ENCODE measurements around the gene SRMS. TPM values are rescaled to one million over a fixed set of nuclear protein-coding genes. Genes with fewer than 3 reads are reported as not detected.

The SRMS gene
- total and polyA plus RNA-seq, 2 donors (not counting 1 experiment from before 2014, with no cell fraction given): not detected

GRCh38 chr20:63568986-63569949 is 21.7 kb upstream of the SRMS start:
- Histone ChIP-seq H3K27me3 (ENCODE audit: control insufficient read depth, insufficient read depth, low read length) (no peaks in the 10 kb centered on the region), H3K4me1 (ENCODE audit: control insufficient read depth, extremely low read depth, insufficient read depth, low read length) (peaks cover 2% of the 10 kb centered on the region), H3K4me3 (replicated peaks in 1 of 4; ENCODE audit: control extremely low read depth in 1 of 4, insufficient read depth in 1 of 4, low read depth in 3 of 4, low read length in 4 of 4) (no peak overlapping the region), H2AFZ (ENCODE audit: low read length) (no peak overlapping the region), H3K36me3 (ENCODE audit: control insufficient read depth, insufficient read depth, low read length) (peaks cover 13% of the 10 kb centered on the region), H3K9me3 (ENCODE audit: control insufficient read depth, insufficient read depth, low read depth, low read length) (no peaks in the 10 kb centered on the region), H3K4me2 (ENCODE audit: extremely low read depth, insufficient read depth, low read length) (no peak overlapping the region), H4K20me1 (ENCODE audit: control insufficient read depth, extremely low read depth, insufficient read depth, low read length) (no peaks in the 10 kb centered on the region), H3K9ac (ENCODE audit: insufficient read depth, low read length) (no peak overlapping the region), H3K27ac (ENCODE audit: insufficient read depth, low read length) (no peak overlapping the region), H3K79me2 (ENCODE audit: control insufficient read depth, insufficient read depth, low read length) (peaks cover 5% of the 10 kb centered on the region)
- no peak for DNase-seq (ENCODE audit: low read depth in 2 of 2)
- TF ChIP-seq EZH2 (IDR thresholded peaks at IDR 0.05; ENCODE audit: low read length, missing control alignments) (no peak), CTCF (conservative IDR thresholded peaks at IDR 0.05 in 1 of 2, IDR thresholded peaks at IDR 0.05 in 1 of 2; ENCODE audit: low read depth in 1 of 2, low read length in 2 of 2) (no peak)

GRCh38 chr20:63568170-63568981 is 20.8 kb upstream of the SRMS start:
- no peak overlapping the region for H3K9ac ChIP-seq (ENCODE audit: insufficient read depth, low read length)
- H4K20me1 ChIP-seq (ENCODE audit: control insufficient read depth, extremely low read depth, insufficient read depth, low read length): no peaks in the 10 kb centered on the region
- H3K9me3 ChIP-seq (ENCODE audit: control insufficient read depth, insufficient read depth, low read depth, low read length): no peaks in the 10 kb centered on the region
- H3K27me3 ChIP-seq (ENCODE audit: control insufficient read depth, insufficient read depth, low read length): no peaks in the 10 kb centered on the region
- no peak overlapping the region for H3K27ac ChIP-seq (ENCODE audit: insufficient read depth, low read length)
- peaks cover 2% of the 10 kb centered on the region for H3K4me1 ChIP-seq (ENCODE audit: control insufficient read depth, extremely low read depth, insufficient read depth, low read length)
- H3K4me3 ChIP-seq (replicated peaks in 1 of 4; ENCODE audit: control extremely low read depth in 1 of 4, insufficient read depth in 1 of 4, low read depth in 3 of 4, low read length in 4 of 4): no peak overlapping the region
- no peak for TF ChIP-seq EZH2 (IDR thresholded peaks at IDR 0.05; ENCODE audit: low read length, missing control alignments)
- no peak for TF ChIP-seq CTCF (conservative IDR thresholded peaks at IDR 0.05 in 1 of 2, IDR thresholded peaks at IDR 0.05 in 1 of 2; ENCODE audit: low read depth in 1 of 2, low read length in 2 of 2)
- H3K4me2 ChIP-seq (ENCODE audit: extremely low read depth, insufficient read depth, low read length): no peak overlapping the region
- H3K79me2 ChIP-seq (ENCODE audit: control insufficient read depth, insufficient read depth, low read length): peaks cover 4% of the 10 kb centered on the region
- H3K36me3 ChIP-seq (ENCODE audit: control insufficient read depth, insufficient read depth, low read length): peaks cover 16% of the 10 kb centered on the region
- DNase-seq (ENCODE audit: low read depth in 2 of 2): no peak
- H2AFZ ChIP-seq (ENCODE audit: low read length): no peak overlapping the region
